CD14-positive monocyte (primary cell): ENCODE measurements around the gene PADI2. TPM values are rescaled to one million over a fixed set of nuclear protein-coding genes. Genes with fewer than 3 reads are reported as not detected.

Experiments used
- DNase-seq, 3 donors: peaks; one replicate each; pipeline ENCODE4 v3.0.0-alpha.2; 2011 to 2022
- H2AFZ ChIP-seq: 2 replicates; pipeline ENCODE4 v1.6.0; 2012; ENCODE audit warnings: mild to moderate bottlenecking, low read depth, low read length, inconsistent platforms; ENCODE audit not compliant: insufficient read depth, poor library complexity, severe bottlenecking
- H3K27ac ChIP-seq, 2 donors: 1 replicate in 1 of 2; 2 replicates in 1 of 2; pipeline ENCODE4 v1.5.1; 2012 to 2013; ENCODE audit warnings: low read length in 2 of 2, control low read depth in 1 of 2, inconsistent platforms in 1 of 2, low read depth in 1 of 2, mild to moderate bottlenecking in 1 of 2
- H3K27me3 ChIP-seq, 2 donors: one replicate each; pipeline versions ENCODE4 v1.6.0 to v1.6.1; 2011 to 2013; ENCODE audit warnings: low read length in 2 of 2; ENCODE audit not compliant: control insufficient read depth in 2 of 2, insufficient read depth in 2 of 2
- H3K36me3 ChIP-seq, 2 donors: replicated peaks in 1 of 2; 1 replicate in 1 of 2; 2 replicates in 1 of 2; pipeline versions ENCODE4 v1.5.1 to v1.6.1; 2012 to 2013; ENCODE audit warnings: low read length in 2 of 2, control low read depth in 1 of 2, inconsistent platforms in 1 of 2, mild to moderate bottlenecking in 1 of 2; ENCODE audit not compliant: insufficient read depth in 2 of 2, control insufficient read depth in 1 of 2
- H3K4me1 ChIP-seq, 2 donors: 1 replicate in 1 of 2; 2 replicates in 1 of 2; pipeline versions ENCODE4 v1.5.1 to v1.6.1; 2012 to 2013; ENCODE audit warnings: low read length in 2 of 2, control low read depth in 1 of 2, inconsistent platforms in 1 of 2, mild to moderate bottlenecking in 1 of 2, moderate library complexity in 1 of 2; ENCODE audit not compliant: insufficient read depth in 2 of 2, control insufficient read depth in 1 of 2
- H3K4me2 ChIP-seq: replicated peaks from 2 replicates; pipeline ENCODE3; 2012; ENCODE audit warnings: low read length, moderate library complexity, mild to moderate bottlenecking; ENCODE audit not compliant: poor library complexity, severe bottlenecking; ENCODE audit errors: extremely low read depth
- H3K4me3 ChIP-seq, 3 experiments: fragments of 200-600 bp in 1 of 3; sonication (generic) in 1 of 3; replicated peaks in 1 of 3; 1 replicate in 2 of 3; 2 replicates in 1 of 3; pipeline ENCODE4 v1.5.1; 2011 to 2013; ENCODE audit warnings: low read length in 3 of 3, mild to moderate bottlenecking in 3 of 3, control low read depth in 2 of 3, low read depth in 2 of 3, inconsistent platforms in 1 of 3, moderate library complexity in 1 of 3
- H3K79me2 ChIP-seq: 2 replicates; pipeline ENCODE4 v1.6.0; 2012; ENCODE audit warnings: mild to moderate bottlenecking, control low read depth, inconsistent platforms, low read length, moderate library complexity; ENCODE audit not compliant: insufficient read depth
- H3K9ac ChIP-seq: 2 replicates; pipeline ENCODE4 v1.6.0; 2017; ENCODE audit warnings: low read length, mild to moderate bottlenecking; ENCODE audit not compliant: insufficient read depth, poor library complexity, severe bottlenecking
- H3K9me3 ChIP-seq, 2 donors: replicated peaks in 1 of 2; 1 replicate in 1 of 2; 2 replicates in 1 of 2; pipeline versions ENCODE4 v1.5.1 to v1.6.1; 2012 to 2013; ENCODE audit warnings: low read length in 2 of 2, control low read depth in 1 of 2; ENCODE audit not compliant: control insufficient read depth in 1 of 2, insufficient read depth in 1 of 2
- H4K20me1 ChIP-seq: 2 replicates; pipeline ENCODE4 v1.6.0; 2012; ENCODE audit warnings: mild to moderate bottlenecking, low read length, control low read depth, moderate library complexity; ENCODE audit not compliant: insufficient read depth
- H3K27ac Mint-ChIP-seq, 7 donors: one replicate each; pipeline ENCODE4 v1.8.0; 2020; ENCODE audit warnings: mild to moderate bottlenecking in 7 of 7, mixed read lengths in 7 of 7, moderate library complexity in 6 of 7, inconsistent platforms in 2 of 7
- H3K27me3 Mint-ChIP-seq, 3 donors: one replicate each; pipeline ENCODE4 v1.8.0; 2021 to 2022; ENCODE audit warnings: low read depth in 3 of 3, mild to moderate bottlenecking in 3 of 3, mixed read lengths in 3 of 3, moderate library complexity in 3 of 3, inconsistent platforms in 1 of 3
- H3K36me3 Mint-ChIP-seq, 2 donors: one replicate each; pipeline ENCODE4 v1.8.0; 2020; ENCODE audit warnings: mixed read lengths in 2 of 2, inconsistent platforms in 1 of 2, mild to moderate bottlenecking in 1 of 2
- H3K4me1 Mint-ChIP-seq: one replicate; pipeline ENCODE4 v1.8.0; 2020; ENCODE audit warnings: mild to moderate bottlenecking, mixed read lengths
- H3K4me3 Mint-ChIP-seq, 2 donors: one replicate each; pipeline ENCODE4 v1.8.0; 2020; ENCODE audit warnings: mild to moderate bottlenecking in 2 of 2, mixed read lengths in 2 of 2, moderate library complexity in 1 of 2
- H3K9me3 Mint-ChIP-seq, 7 donors: one replicate each; pipeline ENCODE4 v1.8.0; 2020 to 2022; ENCODE audit warnings: mixed read lengths in 7 of 7, mild to moderate bottlenecking in 6 of 7, moderate library complexity in 6 of 7, inconsistent platforms in 2 of 7
- WGBS: methylation state at CpG from one replicate; pipeline ENCODE4 v1.1.5; 2013; ENCODE audit warnings: missing lambda C conversion rate; ENCODE audit not compliant: insufficient coverage; 5-methylcytosine and 5-hydroxymethylcytosine counted together
- intact Hi-C, 2 donors: fragments of 100-400 bp; cut with micrococcal nuclease; formaldehyde crosslinking; loops; one replicate each; pipeline versions ENCODE4 v1.15.0 to v1.15.1; 2023
- polyA plus RNA-seq, 3 donors: library from polyadenylated mRNA; depleted of rRNA in 1 of 3; unstranded in 2 of 3; stranded (reverse) in 1 of 3; fragments of 300-500 nt in 2 of 3; fragments of >200 nt in 1 of 3; fragmentation: Illumina TruSeq in 2 of 3; gene quantifications; 1 replicate in 2 of 3; 2 replicates in 1 of 3; pipeline ENCODE4 v1.2.3, GENCODE V29; 2012 to 2021
- TF ChIP-seq, protein P1 (sequence below): fragments of 200-600 bp; IDR thresholded peaks from one replicate; pipeline ENCODE4 v1.8.0; 2022; ENCODE audit warnings: antibody characterized with exemption, mild to moderate bottlenecking

Gene PADI2
- polyA plus RNA-seq, 3 donors = 18.6 to 61.7 (median 32.6) TPM

DNA sequence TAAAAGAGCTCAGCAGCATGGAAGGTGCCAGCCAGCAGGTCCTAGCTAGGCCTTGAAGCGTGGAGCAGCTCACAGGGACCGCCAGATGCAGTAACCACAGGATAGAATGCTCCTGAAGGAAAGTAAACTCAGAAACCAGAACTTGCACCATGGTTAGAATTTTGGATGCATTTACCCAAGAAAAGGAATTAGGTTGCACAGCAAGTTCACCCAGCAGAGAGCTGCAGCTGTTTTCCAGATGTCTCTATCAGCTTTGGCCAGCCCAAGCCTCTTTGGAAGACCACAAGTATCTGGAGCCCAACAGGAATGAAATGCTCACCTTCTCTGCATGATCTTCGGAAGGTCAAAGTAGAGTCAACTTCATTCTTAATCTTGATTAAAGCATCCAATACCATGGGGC lies 86.5 kb downstream of the PADI2 start:
- Histone ChIP-seq H3K27ac (no peak overlapping the region), H3K4me3 (no peak overlapping the region), H3K27me3 (no peaks in the 10 kb centered on the region), H3K4me1 (peaks cover 4 to 6% of the 10 kb centered on the region in 2 donors), H3K4me2 (no peak overlapping the region), H3K79me2 (peaks cover 37% of the 10 kb centered on the region), H3K36me3 (peaks cover 83 to 95% of the 10 kb centered on the region in 2 donors), H4K20me1 (peaks cover 78% of the 10 kb centered on the region), H3K9ac (no peak overlapping the region), H3K9me3 (no peaks in the 10 kb centered on the region), H2AFZ (no peak overlapping the region)
- intact Hi-C loops = no loop called here
- Mint-ChIP-seq H3K36me3 (peaks cover 68 to 86% of the 10 kb centered on the region in 2 donors), H3K27ac (no peak overlapping the region), H3K4me3 (no peak overlapping the region), H3K9me3 (peaks cover 0 to 2% (median 0%) of the 10 kb centered on the region in 7 donors), H3K4me1 (peaks cover 10% of the 10 kb centered on the region), H3K27me3 (no peaks in the 10 kb centered on the region)
- DNase-seq = no peak
- 87% methylated on average over 2 of the region's 3 CpGs for WGBS
- TF ChIP-seq, protein P1, sequence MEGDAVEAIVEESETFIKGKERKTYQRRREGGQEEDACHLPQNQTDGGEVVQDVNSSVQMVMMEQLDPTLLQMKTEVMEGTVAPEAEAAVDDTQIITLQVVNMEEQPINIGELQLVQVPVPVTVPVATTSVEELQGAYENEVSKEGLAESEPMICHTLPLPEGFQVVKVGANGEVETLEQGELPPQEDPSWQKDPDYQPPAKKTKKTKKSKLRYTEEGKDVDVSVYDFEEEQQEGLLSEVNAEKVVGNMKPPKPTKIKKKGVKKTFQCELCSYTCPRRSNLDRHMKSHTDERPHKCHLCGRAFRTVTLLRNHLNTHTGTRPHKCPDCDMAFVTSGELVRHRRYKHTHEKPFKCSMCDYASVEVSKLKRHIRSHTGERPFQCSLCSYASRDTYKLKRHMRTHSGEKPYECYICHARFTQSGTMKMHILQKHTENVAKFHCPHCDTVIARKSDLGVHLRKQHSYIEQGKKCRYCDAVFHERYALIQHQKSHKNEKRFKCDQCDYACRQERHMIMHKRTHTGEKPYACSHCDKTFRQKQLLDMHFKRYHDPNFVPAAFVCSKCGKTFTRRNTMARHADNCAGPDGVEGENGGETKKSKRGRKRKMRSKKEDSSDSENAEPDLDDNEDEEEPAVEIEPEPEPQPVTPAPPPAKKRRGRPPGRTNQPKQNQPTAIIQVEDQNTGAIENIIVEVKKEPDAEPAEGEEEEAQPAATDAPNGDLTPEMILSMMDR = no peak

DNA sequence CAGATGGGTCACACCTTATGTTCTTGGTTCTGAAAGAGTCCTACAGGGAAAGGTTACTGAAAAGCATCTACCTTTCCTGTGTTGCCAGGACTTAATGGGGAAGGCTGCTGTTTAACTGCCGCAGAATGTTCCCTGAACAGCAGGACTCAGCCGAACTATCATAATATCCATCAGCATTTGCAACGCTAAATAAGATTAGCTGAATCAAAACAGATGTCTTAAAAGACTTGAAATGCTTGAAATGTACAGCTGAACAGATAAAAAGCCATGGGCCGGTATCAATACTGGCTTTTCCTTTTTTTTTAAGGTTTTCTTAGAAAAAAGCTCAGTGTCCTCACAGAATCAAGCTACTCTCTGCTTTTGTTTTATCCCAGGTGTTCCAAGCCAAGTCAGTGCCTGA lies 87.8 kb downstream of the PADI2 start:
- peaks cover 13 to 14% of the 10 kb centered on the region in 2 donors for H3K4me1 ChIP-seq
- DNase-seq = no peak
- H3K4me1 Mint-ChIP-seq = peaks cover 20% of the 10 kb centered on the region
- peaks cover 0 to 2% (median 0%) of the 10 kb centered on the region in 7 donors for H3K9me3 Mint-ChIP-seq
- no peak overlapping the region for H3K27ac ChIP-seq
- TF ChIP-seq, protein P1 = no peak
- H3K36me3 Mint-ChIP-seq = peaks cover 71 to 87% of the 10 kb centered on the region in 2 donors
- WGBS = 100% methylated on average over 4 of the region's 4 CpGs
- H4K20me1 ChIP-seq = peaks cover 77% of the 10 kb centered on the region
- no peak overlapping the region for H2AFZ ChIP-seq
- H3K4me3 ChIP-seq = no peak overlapping the region
- H3K9ac ChIP-seq = no peak overlapping the region
- no peaks in the 10 kb centered on the region for H3K27me3 Mint-ChIP-seq
- peaks cover 29% of the 10 kb centered on the region for H3K79me2 ChIP-seq
- H3K36me3 ChIP-seq = peaks cover 87 to 98% of the 10 kb centered on the region in 2 donors
- no peak overlapping the region for H3K4me2 ChIP-seq
- H3K27me3 ChIP-seq = no peaks in the 10 kb centered on the region
- peak overlapping the region in 1 of 7 donors; percentile 61 for H3K27ac Mint-ChIP-seq
- intact Hi-C loops = no loop called here
- H3K4me3 Mint-ChIP-seq = no peak overlapping the region
- H3K9me3 ChIP-seq = no peaks in the 10 kb centered on the region
